ENCODE data around the gene WDR1.

The WDR1 gene

DNA sequence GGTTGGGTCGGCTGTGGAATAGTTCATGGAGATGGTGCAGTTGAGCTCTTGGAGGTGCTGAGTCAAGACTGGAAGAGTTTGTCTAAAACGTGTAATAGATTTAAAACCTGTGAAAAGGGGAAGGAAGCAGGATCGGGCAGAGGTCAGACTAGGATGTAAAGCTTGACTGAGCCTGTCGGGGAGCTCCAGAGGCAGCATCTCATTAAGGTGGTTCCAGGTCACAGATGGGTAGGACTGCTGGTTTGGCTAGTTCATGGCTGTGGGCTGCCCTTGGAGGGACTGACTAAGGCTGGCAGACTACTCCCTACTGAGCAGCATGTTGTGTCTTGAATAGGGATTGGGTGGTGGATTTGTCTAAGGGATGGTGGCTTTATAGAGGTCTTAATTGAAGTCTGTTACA is 28.4 kb upstream of the WDR1 start:
- TF ChIP-seq GATA3 (IDR thresholded peaks at IDR 0.05; ENCODE audit: low read depth, low read length) = no peak

DNA sequence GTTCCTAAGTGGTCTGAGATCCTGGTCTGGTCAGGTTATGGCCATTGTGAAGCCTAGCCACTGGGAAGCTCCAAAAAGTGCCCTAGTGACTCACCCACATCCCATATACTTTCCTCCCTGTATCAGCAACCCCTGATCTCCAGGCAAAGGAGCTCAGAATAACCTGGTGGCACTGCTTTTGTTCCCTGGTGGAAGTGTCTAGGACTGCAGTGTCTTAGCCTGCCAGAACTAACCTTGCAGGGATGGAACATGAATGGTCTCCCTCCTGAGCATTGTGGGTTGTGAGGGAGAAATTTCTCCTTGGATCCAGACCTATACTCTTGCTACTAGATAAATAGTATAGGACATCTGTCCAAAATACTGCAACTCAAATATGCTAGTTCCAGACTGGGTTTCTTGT is 27.9 kb upstream of the WDR1 start:
- TF ChIP-seq GATA3 (IDR thresholded peaks at IDR 0.05; ENCODE audit: low read depth, low read length) = no peak
- TF ChIP-seq GATA2 (IDR thresholded peaks at IDR 0.05; ENCODE audit: low read depth, low read length) = no peak

DNA sequence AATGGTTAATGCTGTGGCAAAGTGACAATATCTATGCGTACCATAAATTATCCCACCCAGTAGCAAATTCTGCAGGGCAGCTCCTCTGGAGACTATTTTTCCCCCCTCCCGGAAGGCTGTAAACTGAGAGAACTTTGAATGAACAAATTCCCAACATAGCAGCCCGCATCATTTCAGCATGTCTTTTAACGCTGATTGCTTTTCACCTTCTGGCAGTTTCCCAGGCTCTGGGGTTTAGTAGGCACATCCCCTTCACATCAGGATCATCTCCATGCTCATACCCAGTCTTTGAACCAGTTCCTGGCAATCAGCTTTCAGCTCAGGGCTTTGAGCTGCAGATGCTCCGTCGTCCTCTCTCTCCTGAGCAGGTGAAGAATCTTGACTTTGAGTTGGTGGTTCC is 26.6 kb upstream of the WDR1 start:
- no peak for TF ChIP-seq GATA2 (IDR thresholded peaks at IDR 0.05; ENCODE audit: low read depth, low read length)
- no peak for TF ChIP-seq GATA3 (IDR thresholded peaks at IDR 0.05; ENCODE audit: low read depth, low read length)

DNA sequence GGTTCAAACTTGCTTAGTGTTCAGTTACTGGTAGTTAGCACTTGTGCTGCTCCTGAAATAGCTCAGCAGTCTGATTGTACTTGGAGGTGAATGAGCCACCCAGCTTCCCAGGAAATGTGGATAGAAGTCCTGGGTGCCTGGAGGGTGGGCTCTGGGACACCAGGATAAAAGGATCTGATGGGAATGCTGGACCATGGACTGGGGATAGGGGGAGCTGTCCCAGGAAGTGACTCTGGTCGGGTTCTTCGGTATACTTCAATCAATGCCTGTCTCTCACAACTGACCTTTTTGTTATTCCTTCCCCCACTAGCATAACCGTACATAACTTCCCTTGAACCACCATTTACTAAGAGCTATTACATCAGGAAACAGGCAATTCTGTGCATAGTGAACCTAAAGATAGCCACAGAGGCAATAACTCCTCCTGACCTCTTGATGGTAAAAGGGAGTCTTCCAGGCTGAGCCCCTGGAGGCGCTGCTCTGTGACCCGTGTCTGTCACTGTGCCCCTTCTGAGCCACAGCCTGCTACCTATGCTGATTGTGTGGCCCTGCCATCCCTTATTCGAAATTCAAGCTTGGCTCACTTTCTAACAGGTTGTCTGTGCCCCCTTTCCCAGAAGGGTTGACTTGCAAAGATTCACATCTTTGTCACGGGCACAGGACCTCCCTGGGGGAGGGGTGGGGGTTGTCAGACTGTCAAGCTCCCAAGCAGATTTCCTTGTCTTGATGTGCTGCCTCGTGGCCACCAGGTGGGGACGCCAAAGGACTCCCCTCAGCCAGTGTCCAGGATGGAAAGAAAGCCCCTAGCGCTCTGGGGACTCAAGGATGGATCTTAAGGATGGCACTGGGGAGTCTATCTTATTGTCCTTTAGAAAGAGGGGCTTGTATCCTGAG is 24.5 kb upstream of the WDR1 start:
- TF ChIP-seq GATA3 (IDR thresholded peaks at IDR 0.05; ENCODE audit: low read depth, low read length) (no peak), GATA2 (IDR thresholded peaks at IDR 0.05; ENCODE audit: low read depth, low read length) (no peak)

DNA sequence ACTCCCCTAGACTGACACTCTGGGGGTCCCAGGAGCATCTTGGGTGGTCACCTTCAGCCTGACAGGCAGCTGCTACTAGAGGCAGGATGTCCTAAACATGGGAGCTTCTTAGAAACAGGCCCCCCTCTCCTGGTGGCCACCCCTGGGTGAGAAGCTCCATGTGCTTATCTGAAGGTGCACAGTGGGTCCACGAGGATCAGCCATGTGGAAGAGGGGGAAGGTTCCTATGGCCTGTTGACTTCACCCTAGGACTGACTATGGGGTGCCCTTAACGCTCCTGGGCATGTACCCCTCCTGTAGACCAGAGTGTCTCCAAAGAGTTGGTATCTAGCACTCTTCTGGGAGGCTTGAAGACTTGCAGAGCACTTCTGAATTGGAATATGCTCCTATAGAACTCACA is 22.9 kb upstream of the WDR1 start:
- TF ChIP-seq GATA2 (IDR thresholded peaks at IDR 0.05; ENCODE audit: low read depth, low read length) = no peak

DNA sequence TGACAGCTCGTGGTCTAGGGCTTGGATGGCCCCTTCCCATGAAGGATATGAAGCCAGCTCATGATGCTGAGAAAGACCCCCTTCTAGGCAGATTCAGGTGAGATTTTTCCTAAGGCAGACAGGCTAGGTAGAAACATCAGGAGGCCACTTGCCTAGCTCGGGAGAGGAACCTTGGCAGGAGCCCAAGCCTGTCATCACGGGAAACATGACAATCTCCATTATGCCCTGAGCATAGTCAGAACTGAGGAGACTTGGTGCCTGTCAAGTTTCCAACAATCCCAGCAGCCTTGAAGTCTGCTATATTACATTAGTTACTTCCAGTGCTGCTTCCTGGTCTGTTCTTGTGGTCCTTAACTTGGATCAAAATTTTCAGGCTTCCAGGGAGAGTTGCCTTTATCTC is 18.7 kb upstream of the WDR1 start:
- no peak for TF ChIP-seq GATA3 (IDR thresholded peaks at IDR 0.05; ENCODE audit: low read depth, low read length)
- TF ChIP-seq GATA2 (IDR thresholded peaks at IDR 0.05; ENCODE audit: low read depth, low read length) = no peak

DNA sequence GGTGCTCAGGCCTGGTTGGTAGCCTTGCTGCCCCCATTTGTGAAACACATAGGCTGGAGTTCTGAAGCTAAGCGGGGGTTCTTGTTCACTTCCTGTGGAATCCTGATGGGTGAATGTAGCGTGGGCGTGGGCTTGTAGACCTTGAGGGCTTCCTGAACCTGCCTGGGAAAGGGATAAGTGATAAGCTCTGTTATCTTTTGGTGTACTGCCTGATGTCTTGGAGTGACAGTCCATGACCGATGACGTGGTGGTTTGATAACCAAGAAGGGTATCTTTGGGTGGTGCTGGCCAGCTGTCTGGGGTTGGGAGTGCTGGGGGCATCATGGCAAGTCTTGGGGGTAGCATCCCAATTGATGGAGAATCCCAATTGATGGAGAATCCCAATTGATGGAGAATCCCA is 17.5 kb upstream of the WDR1 start:
- TF ChIP-seq GATA2 (IDR thresholded peaks at IDR 0.05; ENCODE audit: low read depth, low read length) (no peak), GATA3 (IDR thresholded peaks at IDR 0.05; ENCODE audit: low read depth, low read length) (no peak)

DNA sequence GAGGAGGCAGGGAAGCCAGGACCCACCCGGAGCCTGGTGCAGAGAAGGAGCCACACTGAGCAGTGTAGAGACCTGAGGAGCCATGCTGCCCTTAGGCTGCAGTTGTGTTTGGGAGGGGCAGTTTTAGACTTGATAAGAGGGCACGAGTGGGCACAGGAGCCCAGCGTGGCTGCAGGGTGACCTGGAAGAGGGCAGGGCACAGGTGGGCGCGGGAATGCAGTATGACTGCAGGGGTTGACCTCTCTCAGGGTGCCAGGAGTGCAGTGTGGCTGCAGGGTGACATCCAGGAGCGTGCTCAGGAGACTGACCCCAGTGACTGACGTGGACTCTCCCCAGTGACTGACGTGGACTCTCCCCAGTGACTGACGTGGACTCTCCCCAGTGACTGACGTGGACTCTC is 14.6 kb upstream of the WDR1 start:
- TF ChIP-seq GATA3 (IDR thresholded peaks at IDR 0.05; ENCODE audit: low read depth, low read length) (no peak), GATA2 (IDR thresholded peaks at IDR 0.05; ENCODE audit: low read depth, low read length) (no peak)

DNA sequence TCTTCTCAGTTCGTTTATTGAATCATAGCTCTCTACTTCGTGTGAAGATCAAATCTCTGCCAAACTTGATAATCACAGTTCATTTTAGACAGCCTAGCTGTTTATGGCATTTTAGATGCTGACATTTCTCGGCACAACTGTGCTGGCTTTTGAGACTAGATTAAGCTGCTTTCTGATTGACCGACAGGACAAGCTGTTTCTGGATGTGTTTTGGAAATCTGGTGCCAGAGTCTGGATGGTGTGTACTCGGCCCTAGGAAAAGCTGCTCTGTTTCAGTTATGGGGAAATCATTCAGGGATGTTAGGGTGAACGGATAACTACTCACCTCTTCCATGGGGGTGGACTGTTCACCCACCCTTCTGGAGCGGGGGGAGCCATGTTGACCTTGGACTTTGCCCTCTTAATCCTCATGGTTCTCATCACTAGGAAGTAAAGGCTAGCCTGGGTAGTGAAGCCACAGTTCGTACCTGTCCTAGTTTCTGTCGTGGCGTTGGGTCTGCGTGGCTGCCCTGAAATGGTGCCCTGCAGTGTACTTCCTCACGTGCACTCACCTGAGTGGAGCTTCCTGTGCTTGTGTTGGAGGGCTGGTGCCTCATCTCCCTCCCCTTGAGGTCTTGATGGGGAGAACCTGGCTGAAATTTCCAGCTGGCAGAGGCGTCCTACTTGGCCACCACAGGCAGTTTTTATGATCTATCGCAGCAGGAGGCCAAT is 13.7 kb upstream of the WDR1 start:
- TF ChIP-seq GATA3 (IDR thresholded peaks at IDR 0.05; ENCODE audit: low read depth, low read length) = no peak
- no peak for TF ChIP-seq GATA2 (IDR thresholded peaks at IDR 0.05; ENCODE audit: low read depth, low read length)

DNA sequence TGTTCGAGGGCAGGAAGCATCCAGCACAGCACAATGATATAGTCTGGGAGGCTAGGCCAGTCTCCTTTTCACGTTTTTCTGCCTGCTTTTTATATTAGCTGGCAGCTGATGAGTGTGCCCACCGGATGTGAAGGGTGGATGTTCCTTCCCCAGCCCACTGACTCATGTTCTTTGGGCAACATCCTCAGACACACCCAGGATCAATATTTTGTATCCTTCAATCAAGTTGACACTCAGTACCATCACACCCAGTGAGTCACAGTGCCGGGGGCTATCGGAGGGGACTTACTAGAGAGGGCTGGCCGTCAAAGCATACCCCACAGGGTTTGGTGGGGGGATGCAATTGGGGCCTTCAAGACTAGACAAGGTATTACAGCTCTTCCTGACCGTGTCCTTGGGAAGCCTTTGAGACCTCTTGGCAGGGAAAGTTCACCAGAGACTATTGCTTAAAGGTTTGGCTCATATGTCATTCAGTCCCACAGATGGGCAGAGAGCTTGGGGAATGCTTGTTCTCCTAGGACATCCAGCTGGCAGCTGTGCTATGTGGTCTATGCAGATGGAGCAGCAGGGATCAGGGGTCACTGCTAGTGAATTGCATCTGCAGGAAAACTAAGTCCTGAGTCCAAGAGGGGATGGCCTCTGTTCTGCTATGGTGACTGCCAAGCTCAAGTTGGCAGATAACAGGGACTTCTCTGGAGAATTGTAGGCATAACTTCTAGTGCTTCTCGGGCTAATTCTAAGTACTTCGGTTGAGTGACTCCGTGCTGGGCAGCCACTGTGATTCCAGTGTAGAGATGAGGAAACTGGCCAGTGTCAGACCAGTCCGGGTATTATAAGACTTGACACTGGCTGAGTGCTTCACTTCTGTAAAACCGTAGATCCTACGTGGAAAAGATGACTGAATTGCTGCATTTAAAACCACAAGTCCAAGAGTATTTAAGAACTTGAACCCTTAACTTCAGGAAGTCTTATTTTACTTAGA is 12.9 kb upstream of the WDR1 start:
- no peak for TF ChIP-seq GATA3 (IDR thresholded peaks at IDR 0.05; ENCODE audit: low read depth, low read length)
- no peak for TF ChIP-seq GATA2 (IDR thresholded peaks at IDR 0.05; ENCODE audit: low read depth, low read length)

DNA sequence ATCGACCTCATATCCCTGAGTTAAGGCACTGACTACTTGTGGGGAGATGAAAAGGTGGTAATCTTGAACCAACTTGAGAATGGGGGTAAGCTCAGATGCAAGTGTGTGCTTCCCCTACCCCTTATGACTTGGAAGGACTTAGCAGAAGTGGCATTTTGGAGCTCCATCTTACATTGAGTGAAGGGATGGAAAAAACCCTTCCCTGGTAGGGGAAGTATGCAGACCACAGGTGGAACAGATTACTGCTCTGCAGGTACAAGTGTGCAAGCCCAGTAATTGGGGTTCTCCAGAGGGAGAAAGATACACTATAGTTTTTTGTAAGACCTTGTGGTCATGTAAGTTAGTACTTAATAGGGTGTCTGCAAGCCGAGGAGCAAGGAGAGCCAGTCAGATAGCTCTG is 12.2 kb upstream of the WDR1 start:
- TF ChIP-seq GATA3 (IDR thresholded peaks at IDR 0.05; ENCODE audit: low read depth, low read length) (no peak), GATA2 (IDR thresholded peaks at IDR 0.05; ENCODE audit: low read depth, low read length) (no peak)

DNA sequence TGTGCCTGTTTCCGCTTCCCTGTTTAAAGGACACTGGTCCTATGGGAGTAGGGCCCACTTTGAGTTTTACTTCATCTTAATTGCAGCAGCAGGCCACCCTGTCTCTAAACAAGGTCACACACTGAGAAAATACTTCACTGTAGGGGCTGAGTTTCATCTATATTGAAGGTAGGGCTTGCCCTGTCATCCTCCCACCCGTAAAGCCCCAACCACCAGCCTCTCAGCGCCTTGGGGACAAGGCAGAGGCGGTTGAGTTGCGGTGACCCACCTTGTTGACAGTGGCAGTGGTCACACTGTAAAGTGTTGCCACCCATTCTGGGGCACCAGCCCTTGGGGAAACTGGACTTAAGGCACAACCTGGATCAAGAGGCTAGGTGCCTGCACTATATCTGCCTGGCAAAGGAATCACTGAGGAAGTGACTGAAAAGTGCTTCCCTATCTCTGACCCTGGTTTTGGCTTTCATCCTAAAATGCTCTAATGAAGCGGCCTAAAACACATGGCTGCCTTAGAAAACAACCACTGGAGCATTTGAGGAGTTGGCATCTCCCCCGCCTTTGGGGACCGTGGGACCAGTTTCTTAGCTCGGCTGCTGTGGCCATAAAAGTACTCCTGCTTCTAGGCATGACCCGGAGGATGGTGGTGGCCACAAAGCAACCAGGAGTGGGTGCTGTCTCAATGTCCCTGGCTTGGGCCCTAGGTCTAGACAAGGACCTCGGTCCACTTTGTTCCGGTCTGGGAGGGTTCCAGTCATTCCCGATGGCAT is 7.8 kb upstream of the WDR1 start:
- TF ChIP-seq GATA3 (IDR thresholded peaks at IDR 0.05; ENCODE audit: low read depth, low read length) (no peak), GATA2 (IDR thresholded peaks at IDR 0.05; ENCODE audit: low read depth, low read length) (no peak)

DNA sequence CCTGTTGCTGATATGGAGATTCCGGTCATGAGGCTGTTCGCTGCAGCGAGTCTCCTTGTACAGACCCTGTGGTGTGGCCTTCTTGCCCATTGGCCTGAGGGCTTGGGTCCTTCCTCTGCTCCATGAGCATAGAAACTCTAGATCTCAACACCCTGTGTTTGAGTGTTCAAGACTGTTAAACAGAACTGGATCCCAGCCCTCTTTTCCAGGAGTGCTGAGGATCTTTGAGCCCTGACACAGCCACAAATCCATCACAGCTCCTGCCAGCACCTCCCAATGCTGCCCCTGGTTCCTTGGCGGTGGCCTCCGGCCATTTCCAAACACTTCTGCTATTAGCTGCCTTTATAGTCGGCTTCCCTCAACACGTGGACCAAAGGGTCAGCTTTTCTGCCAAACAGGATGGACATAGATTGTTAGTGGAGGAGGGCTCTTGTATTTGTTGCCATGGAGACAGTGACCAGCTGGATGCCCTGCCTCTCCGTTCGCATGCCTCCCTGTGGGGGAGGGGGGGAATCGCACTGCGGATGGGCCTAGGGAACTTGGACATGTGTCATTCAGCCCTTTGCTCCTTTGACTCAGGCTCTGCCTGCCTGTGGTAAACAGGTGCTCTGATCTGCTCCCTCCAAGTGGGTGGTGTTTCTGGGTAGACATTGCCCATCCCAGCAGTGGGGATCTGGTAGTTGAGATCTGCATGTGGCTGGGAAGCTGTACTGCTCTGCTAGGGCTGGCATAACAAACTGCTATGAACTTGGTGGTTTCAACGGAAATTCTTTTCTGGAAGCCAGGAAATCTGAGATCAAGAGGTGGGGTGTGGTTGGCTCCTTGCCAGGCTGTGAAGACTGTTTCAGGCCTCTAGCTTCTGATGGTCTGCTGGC is 6.9 kb upstream of the WDR1 start:
- no peak for TF ChIP-seq GATA3 (IDR thresholded peaks at IDR 0.05; ENCODE audit: low read depth, low read length)
- TF ChIP-seq GATA2 (IDR thresholded peaks at IDR 0.05; ENCODE audit: low read depth, low read length) = no peak

All from SH-SY5Y (cell line).